ENCODE measurements around the gene AFDN. TPM values are rescaled to one million over a fixed set of nuclear protein-coding genes. Genes with fewer than 3 reads are reported as not detected.

AFDN gene
- total RNA-seq, 4 donors from 2014 or later, result 66.9 to 88.0 (median 75.3) TPM

- no peak overlapping the region for H3K4me3 ChIP-seq
- H3K36me3 ChIP-seq, result no peaks in the 10 kb centered on the region
- peaks cover 0 to 26% (median 22%) of the 10 kb centered on the region in 4 donors for H3K9me3 ChIP-seq
- 93% methylated on average over 4 of the region's 4 CpGs for WGBS
- H3K27ac ChIP-seq (replicated peaks in 1 of 4), result no peak overlapping the region
- TF ChIP-seq, protein P1, sequence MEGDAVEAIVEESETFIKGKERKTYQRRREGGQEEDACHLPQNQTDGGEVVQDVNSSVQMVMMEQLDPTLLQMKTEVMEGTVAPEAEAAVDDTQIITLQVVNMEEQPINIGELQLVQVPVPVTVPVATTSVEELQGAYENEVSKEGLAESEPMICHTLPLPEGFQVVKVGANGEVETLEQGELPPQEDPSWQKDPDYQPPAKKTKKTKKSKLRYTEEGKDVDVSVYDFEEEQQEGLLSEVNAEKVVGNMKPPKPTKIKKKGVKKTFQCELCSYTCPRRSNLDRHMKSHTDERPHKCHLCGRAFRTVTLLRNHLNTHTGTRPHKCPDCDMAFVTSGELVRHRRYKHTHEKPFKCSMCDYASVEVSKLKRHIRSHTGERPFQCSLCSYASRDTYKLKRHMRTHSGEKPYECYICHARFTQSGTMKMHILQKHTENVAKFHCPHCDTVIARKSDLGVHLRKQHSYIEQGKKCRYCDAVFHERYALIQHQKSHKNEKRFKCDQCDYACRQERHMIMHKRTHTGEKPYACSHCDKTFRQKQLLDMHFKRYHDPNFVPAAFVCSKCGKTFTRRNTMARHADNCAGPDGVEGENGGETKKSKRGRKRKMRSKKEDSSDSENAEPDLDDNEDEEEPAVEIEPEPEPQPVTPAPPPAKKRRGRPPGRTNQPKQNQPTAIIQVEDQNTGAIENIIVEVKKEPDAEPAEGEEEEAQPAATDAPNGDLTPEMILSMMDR (IDR thresholded peaks at IDR 0.05), result no peak
- TF ChIP-seq POLR2A (IDR thresholded peaks at IDR 0.05; ENCODE audit: low read depth), result no peak
- TF ChIP-seq POLR2AphosphoS5 (IDR thresholded peaks at IDR 0.05), result no peak
- TF ChIP-seq EP300 (IDR thresholded peaks at IDR 0.05), result no peak
- no peaks in the 10 kb centered on the region for H3K4me1 ChIP-seq
- peak; percentile 83 for DNase-seq (ENCODE audit: extremely low spot score)
- intact Hi-C loops (cut with DNase I), result no loop called here
- H3K27me3 ChIP-seq, result peaks cover 0 to 27% (median 0%) of the 10 kb centered on the region in 4 donors
Observed at GRCh38 chr6:168015009-168015408, 188.3 kb downstream of the AFDN start.

- Histone ChIP-seq H3K27me3 (peaks cover 0 to 27% (median 0%) of the 10 kb centered on the region in 4 donors), H3K9me3 (peaks cover 0 to 20% (median 18%) of the 10 kb centered on the region in 4 donors), H3K4me1 (no peaks in the 10 kb centered on the region), H3K27ac (replicated peaks in 1 of 4) (no peak overlapping the region), H3K36me3 (no peaks in the 10 kb centered on the region), H3K4me3 (no peak overlapping the region)
- intact Hi-C loops (cut with DNase I), result no loop called here
- peak; percentile 37 for DNase-seq (ENCODE audit: extremely low spot score)
- 70% methylated on average over 14 of the region's 14 CpGs for WGBS
- TF ChIP-seq EP300 (IDR thresholded peaks at IDR 0.05) (no peak), POLR2A (IDR thresholded peaks at IDR 0.05; ENCODE audit: low read depth) (no peak), POLR2AphosphoS5 (IDR thresholded peaks at IDR 0.05) (no peak)
- TF ChIP-seq, protein P1 (IDR thresholded peaks at IDR 0.05), result no peak
Observed at GRCh38 chr6:168015482-168016175, 188.9 kb downstream of the AFDN start.

DNA sequence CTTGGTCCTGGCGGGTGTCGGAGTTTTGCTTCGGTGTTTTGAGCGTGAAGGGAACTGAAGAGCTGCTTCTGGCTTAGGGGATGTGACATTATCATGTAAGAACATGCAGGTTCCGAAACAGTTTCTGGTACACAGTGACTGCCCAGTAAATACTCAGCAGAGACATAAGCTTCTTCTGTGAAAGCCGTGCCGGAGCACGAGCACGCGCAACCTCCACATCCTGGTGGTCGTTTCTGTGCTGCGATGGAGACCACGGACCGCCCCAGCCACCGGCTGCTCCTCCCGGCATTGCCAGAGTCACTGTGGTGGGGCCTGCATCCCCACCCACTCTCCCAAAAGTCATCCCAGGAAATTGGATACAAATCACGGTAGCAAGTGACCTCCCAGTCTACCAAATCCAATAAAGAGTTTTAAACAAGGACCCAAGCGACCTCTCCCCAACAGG, 189.5 kb downstream of the AFDN start:
- Histone ChIP-seq H3K4me1 (no peaks in the 10 kb centered on the region), H3K27me3 (peaks cover 0 to 27% (median 0%) of the 10 kb centered on the region in 4 donors), H3K27ac (replicated peaks in 1 of 4) (no peak overlapping the region), H3K36me3 (no peaks in the 10 kb centered on the region), H3K4me3 (no peak overlapping the region), H3K9me3 (peaks cover 0 to 15% (median 13%) of the 10 kb centered on the region in 4 donors)
- intact Hi-C loops (cut with DNase I), result no loop called here
- WGBS, result 95% methylated on average over 18 of the region's 18 CpGs
- TF ChIP-seq, protein P1 (IDR thresholded peaks at IDR 0.05), result no peak
- no peak for TF ChIP-seq POLR2AphosphoS5 (IDR thresholded peaks at IDR 0.05)
- peak; percentile 66 for DNase-seq (ENCODE audit: extremely low spot score)

- TF ChIP-seq, protein P1 (IDR thresholded peaks at IDR 0.05), result no peak
- TF ChIP-seq EP300 (IDR thresholded peaks at IDR 0.05), result no peak
- no peak for TF ChIP-seq POLR2AphosphoS5 (IDR thresholded peaks at IDR 0.05)
- TF ChIP-seq POLR2A (IDR thresholded peaks at IDR 0.05; ENCODE audit: low read depth), result no peak
- intact Hi-C loops (cut with DNase I), result no loop called here
- no peak overlapping the region for H3K4me3 ChIP-seq
- no peaks in the 10 kb centered on the region for H3K36me3 ChIP-seq
- peaks cover 0 to 7% (median 7%) of the 10 kb centered on the region in 4 donors for H3K9me3 ChIP-seq
- H3K27me3 ChIP-seq, result peaks cover 0 to 27% (median 0%) of the 10 kb centered on the region in 4 donors
- 77% methylated on average over 8 of the region's 18 CpGs for WGBS
- no peak overlapping the region for H3K27ac ChIP-seq (replicated peaks in 1 of 4)
- no peaks in the 10 kb centered on the region for H3K4me1 ChIP-seq
- peak; percentile 55 for DNase-seq (ENCODE audit: extremely low spot score)
Observed at GRCh38 chr6:168016721-168017525, 190.2 kb downstream of the AFDN start.
